Natural killer cell (primary cell): ENCODE measurements around the gene CCDC63. TPM values are rescaled to one million over a fixed set of nuclear protein-coding genes. Genes with fewer than 3 reads are reported as not detected.

ENCODE experiments used
- ATAC-seq, 3 donors: fragments of 150-1000 bp in 2 of 3; fragments of 200-7000 bp in 1 of 3; cut with Tn5 transposase; 1 replicate in 1 of 3; 2 replicates in 2 of 3; pipeline ENCODE4 v1.10.0; 2021; ENCODE audit warnings: mild to moderate bottlenecking in 2 of 3, moderate library complexity in 2 of 3
- DNase-seq, 2 donors: peaks; one replicate each; pipeline versions ENCODE4 v3.0.0 to v3.0.0-alpha.2; 2013 to 2021; ENCODE audit warnings: mixed read lengths in 1 of 2
- H3K27ac ChIP-seq: one replicate; pipeline ENCODE4 v1.5.1; 2013; ENCODE audit warnings: mild to moderate bottlenecking, low read length
- H3K27me3 ChIP-seq: one replicate; pipeline ENCODE4 v1.6.1; 2013; ENCODE audit warnings: low read length; ENCODE audit not compliant: control insufficient read depth, insufficient read depth
- H3K36me3 ChIP-seq: one replicate; pipeline ENCODE4 v1.6.1; 2013; ENCODE audit warnings: low read length; ENCODE audit not compliant: control insufficient read depth, insufficient read depth
- H3K4me1 ChIP-seq: one replicate; pipeline ENCODE4 v1.6.1; 2013; ENCODE audit warnings: low read length; ENCODE audit not compliant: control insufficient read depth, insufficient read depth
- H3K4me3 ChIP-seq: one replicate; pipeline ENCODE4 v1.5.1; 2013; ENCODE audit warnings: low read length
- H3K9me3 ChIP-seq: one replicate; pipeline ENCODE4 v1.6.1; 2013; ENCODE audit warnings: low read length; ENCODE audit not compliant: control insufficient read depth, insufficient read depth
- H3K27ac Mint-ChIP-seq, 2 donors: one replicate each; pipeline ENCODE4 v1.8.0; 2022; ENCODE audit warnings: mild to moderate bottlenecking in 2 of 2, mixed read lengths in 2 of 2, moderate library complexity in 1 of 2
- H3K27me3 Mint-ChIP-seq, 2 donors: one replicate each; pipeline ENCODE4 v1.8.0; 2022; ENCODE audit warnings: low read depth in 2 of 2, mixed read lengths in 2 of 2
- H3K36me3 Mint-ChIP-seq: one replicate; pipeline ENCODE4 v1.8.0; 2022; ENCODE audit warnings: mixed read lengths
- H3K4me1 Mint-ChIP-seq, 2 donors: one replicate each; pipeline ENCODE4 v1.8.0; 2022; ENCODE audit warnings: mixed read lengths in 2 of 2
- H3K4me3 Mint-ChIP-seq: one replicate; pipeline ENCODE4 v1.8.0; 2022; ENCODE audit warnings: mild to moderate bottlenecking, moderate library complexity, mixed read lengths
- H3K9me3 Mint-ChIP-seq, 2 donors: one replicate each; pipeline ENCODE4 v1.8.0; 2022; ENCODE audit warnings: mixed read lengths in 2 of 2
- CTCF ChIP-seq: fragments of 200-600 bp; IDR thresholded peaks from one replicate; pipeline ENCODE4 v1.8.0; 2022; ENCODE audit warnings: antibody characterized with exemption
- WGBS: methylation state at CpG from one replicate; pipeline ENCODE4 v1.1.7; 2013; ENCODE audit warnings: missing lambda C conversion rate; ENCODE audit not compliant: insufficient coverage; 5-methylcytosine and 5-hydroxymethylcytosine counted together
- intact Hi-C: fragments of 100-400 bp; cut with micrococcal nuclease; formaldehyde crosslinking; loops from one replicate; pipeline ENCODE4 v1.14.2; 2022
- total RNA-seq, 4 donors: library from RNA; stranded (reverse); fragments of 120-200 nt in 1 of 4; gene quantifications; one replicate each; pipeline versions ENCODE4 v1.2.3 to v1.2.4, GENCODE V29; 2013 to 2022

The CCDC63 gene
- total RNA-seq, result not detected
- not detected for total RNA-seq (2013)

GRCh38 chr12:110846615-110847566 is at the start of gene CCDC63:
CCDC63 (plus strand) TSS chr12:110846987; CDS start chr12:110852955, 5,968 bp downstream.
- Mint-ChIP-seq H3K4me3 (peak within 1 kb of the TSS; percentile 60), H3K4me1 (peaks cover 0 to 8% of the 10 kb centered on the region in 2 donors), H3K9me3 (no peaks in the 10 kb centered on the region), H3K27ac (no peak within 1 kb of the TSS), H3K36me3 (no peaks in the 10 kb centered on the region), H3K27me3 (peaks cover 26 to 64% of the 10 kb centered on the region in 2 donors)
- Histone ChIP-seq H3K4me3 (peak within 1 kb of the TSS; percentile 35), H3K9me3 (no peaks in the 10 kb centered on the region), H3K4me1 (peaks cover 8% of the 10 kb centered on the region), H3K27ac (no peak within 1 kb of the TSS), H3K36me3 (no peaks in the 10 kb centered on the region), H3K27me3 (peaks cover 8% of the 10 kb centered on the region)
- WGBS, result 13% methylated on average over 58 of the region's 60 CpGs
- no peak for TF ChIP-seq CTCF
- peak; percentile 20 to 47 for DNase-seq
- intact Hi-C loops, result no loop called here
- peak in 2 of 3 donors; percentile 42 to 67 for ATAC-seq

GRCh38 chr12:110798461-110798860 is 48.3 kb upstream of the CCDC63 start:
- no peaks in the 10 kb centered on the region for H3K36me3 ChIP-seq

GRCh38 chr12:110802489-110802888 is 44.3 kb upstream of the CCDC63 start:
- Histone ChIP-seq H3K36me3 (no peaks in the 10 kb centered on the region), H3K4me3 (no peak overlapping the region), H3K27ac (no peak overlapping the region), H3K27me3 (no peaks in the 10 kb centered on the region), H3K9me3 (no peaks in the 10 kb centered on the region), H3K4me1 (no peaks in the 10 kb centered on the region)
- no peak for ATAC-seq
- Mint-ChIP-seq H3K9me3 (peaks cover 0 to 3% of the 10 kb centered on the region in 2 donors), H3K4me1 (no peaks in the 10 kb centered on the region), H3K36me3 (no peaks in the 10 kb centered on the region), H3K27ac (no peak overlapping the region), H3K27me3 (peaks cover 9% of the 10 kb centered on the region in 2 donors), H3K4me3 (no peak overlapping the region)
- DNase-seq, result no peak
- no peak for TF ChIP-seq CTCF
- intact Hi-C loops, result no loop called here

More at GRCh38 chr12:110798461-110798860, 48.3 kb upstream of the CCDC63 start:
- Histone ChIP-seq H3K4me1 (no peaks in the 10 kb centered on the region), H3K27me3 (no peaks in the 10 kb centered on the region), H3K27ac (no peak overlapping the region), H3K4me3 (no peak overlapping the region), H3K9me3 (no peaks in the 10 kb centered on the region)
- DNase-seq (no peak), ATAC-seq (no peak)
- intact Hi-C loops, result no loop called here
- Mint-ChIP-seq H3K4me3 (no peak overlapping the region), H3K9me3 (no peaks in the 10 kb centered on the region), H3K36me3 (no peaks in the 10 kb centered on the region), H3K4me1 (no peaks in the 10 kb centered on the region), H3K27me3 (peaks cover 6 to 9% of the 10 kb centered on the region in 2 donors), H3K27ac (no peak overlapping the region)
- no peak for TF ChIP-seq CTCF
- 82% methylated on average over 1 of the region's 3 CpGs for WGBS
